ENCODE data around the gene EGFL6. TPM values are rescaled to one million over a fixed set of nuclear protein-coding genes. Genes with fewer than 3 reads are reported as not detected.

The EGFL6 gene
- polyA plus RNA-seq, 1 donor from 2014 or later, result 0.36 TPM

GRCh38 chrX:13598877-13599276, 29.5 kb downstream of the EGFL6 start:
- Histone ChIP-seq H3K9me2 (ENCODE audit: insufficient read depth, low read length) (no peaks in the 10 kb centered on the region), H3K9me3 (ENCODE audit: low read length) (no peaks in the 10 kb centered on the region), H3K27ac (ENCODE audit: low read length) (no peak overlapping the region), H3F3A (ENCODE audit: insufficient read depth, low read length, poor library complexity, severe bottlenecking) (no peaks in the 10 kb centered on the region), H3K79me2 (replicated peaks; ENCODE audit: insufficient read depth, low read length) (no peaks in the 10 kb centered on the region), H3K27me3 (ENCODE audit: insufficient read depth, low read depth, low read length) (no peaks in the 10 kb centered on the region), H3K36me3 (ENCODE audit: insufficient read depth, low read length) (no peaks in the 10 kb centered on the region), H3K4me3 (ENCODE audit: low read length) (no peak overlapping the region), H3K9ac (ENCODE audit: low read length) (no peak overlapping the region), H3K4me2 (ENCODE audit: low read length) (no peak overlapping the region), H4K20me1 (ENCODE audit: insufficient read depth) (no peaks in the 10 kb centered on the region), H2AFZ (ENCODE audit: low read depth, low read length) (no peak overlapping the region)
- TF ChIP-seq EZH2 (IDR thresholded peaks at IDR 0.05; ENCODE audit: borderline replicate concordance, insufficient read depth, low read length, poor library complexity, severe bottlenecking) (no peak), CTCF (IDR thresholded peaks at IDR 0.05; ENCODE audit: poor library complexity, severe bottlenecking) (no peak), EP300 (conservative IDR thresholded peaks at IDR 0.05; ENCODE audit: poor library complexity, severe bottlenecking) (no peak), SMC3 (conservative IDR thresholded peaks at IDR 0.05; ENCODE audit: poor library complexity) (no peak), MXI1 (conservative IDR thresholded peaks at IDR 0.05; ENCODE audit: poor library complexity, severe bottlenecking) (no peak), RAD21 (conservative IDR thresholded peaks at IDR 0.05) (no peak), POLR2AphosphoS5 (IDR thresholded peaks at IDR 0.05) (no peak), TAF1 (IDR thresholded peaks at IDR 0.05; ENCODE audit: low read depth) (no peak), REST (IDR thresholded peaks at IDR 0.05; ENCODE audit: borderline replicate concordance) (no peak)

- Histone ChIP-seq H3K9ac (ENCODE audit: low read length) (no peak overlapping the region), H3K9me2 (ENCODE audit: insufficient read depth, low read length) (no peaks in the 10 kb centered on the region), H3K9me3 (ENCODE audit: low read length) (no peaks in the 10 kb centered on the region), H3K27me3 (ENCODE audit: insufficient read depth, low read depth, low read length) (no peaks in the 10 kb centered on the region), H2AFZ (ENCODE audit: low read depth, low read length) (no peak overlapping the region), H3F3A (ENCODE audit: insufficient read depth, low read length, poor library complexity, severe bottlenecking) (no peaks in the 10 kb centered on the region), H3K27ac (ENCODE audit: low read length) (no peak overlapping the region), H4K20me1 (ENCODE audit: insufficient read depth) (no peaks in the 10 kb centered on the region), H3K4me2 (ENCODE audit: low read length) (no peak overlapping the region), H3K36me3 (ENCODE audit: insufficient read depth, low read length) (no peaks in the 10 kb centered on the region), H3K4me3 (ENCODE audit: low read length) (no peak overlapping the region), H3K79me2 (replicated peaks; ENCODE audit: insufficient read depth, low read length) (no peaks in the 10 kb centered on the region)
- TF ChIP-seq EZH2 (IDR thresholded peaks at IDR 0.05; ENCODE audit: borderline replicate concordance, insufficient read depth, low read length, poor library complexity, severe bottlenecking) (no peak), MXI1 (conservative IDR thresholded peaks at IDR 0.05; ENCODE audit: poor library complexity, severe bottlenecking) (no peak), EP300 (conservative IDR thresholded peaks at IDR 0.05; ENCODE audit: poor library complexity, severe bottlenecking) (no peak), RAD21 (conservative IDR thresholded peaks at IDR 0.05) (no peak)
Measured at GRCh38 chrX:13599491-13599890, 30.1 kb downstream of the EGFL6 start.
